Kidney (tissue), 14 donors: ENCODE data around the gene KIF26B. TPM values are rescaled to one million over a fixed set of nuclear protein-coding genes. Genes with fewer than 3 reads are reported as not detected.

ENCODE experiments used
- DNase-seq, 5 donors: peaks; one replicate each; pipeline ENCODE4 v3.0.0-alpha.2; 2013 to 2020
- FAIRE-seq: peaks from 2 replicates; lab custom pipeline; 2012; peaks lifted over from hg19 to GRCh38; lab: Jason Lieb, UNC
- H3K27ac ChIP-seq, 2 donors: one replicate each; pipeline ENCODE4 v1.7.0; 2013; ENCODE audit warnings: low read depth in 2 of 2, low read length in 2 of 2, inconsistent platforms in 1 of 2
- H3K27me3 ChIP-seq: one replicate; pipeline ENCODE4 v1.7.1; 2013; ENCODE audit warnings: low read length, inconsistent platforms; ENCODE audit not compliant: control insufficient read depth, insufficient read depth
- H3K36me3 ChIP-seq, 3 donors: one replicate each; pipeline versions ENCODE4 v1.7.0 to v1.7.1; 2013; ENCODE audit warnings: low read length in 3 of 3, control low read depth in 1 of 3, inconsistent platforms in 1 of 3; ENCODE audit not compliant: insufficient read depth in 3 of 3, control insufficient read depth in 2 of 3
- H3K4me1 ChIP-seq, 3 donors: one replicate each; pipeline versions ENCODE4 v1.7.0 to v1.7.1; 2013; ENCODE audit warnings: low read length in 3 of 3, inconsistent platforms in 1 of 3, low read depth in 1 of 3; ENCODE audit not compliant: control insufficient read depth in 2 of 3, insufficient read depth in 2 of 3
- H3K4me3 ChIP-seq, 3 donors: one replicate each; pipeline versions ENCODE4 v1.7.0 to v1.8.1; 2013; ENCODE audit warnings: low read length in 3 of 3, control low read depth in 1 of 3, inconsistent platforms in 1 of 3
- H3K9ac ChIP-seq, 3 donors: one replicate each; pipeline versions ENCODE4 v1.7.0 to v1.7.1; 2013; ENCODE audit warnings: low read length in 3 of 3, control low read depth in 1 of 3, inconsistent platforms in 1 of 3
- H3K9me3 ChIP-seq, 3 donors: one replicate each; pipeline versions ENCODE4 v1.7.0 to v1.7.1; 2013; ENCODE audit warnings: low read length in 3 of 3, control low read depth in 1 of 3, inconsistent platforms in 1 of 3; ENCODE audit not compliant: control insufficient read depth in 2 of 3, insufficient read depth in 1 of 3
- CTCF ChIP-seq: IDR thresholded peaks from 3 replicates; pipeline ENCODE4 v1.5.1; 2012; ENCODE audit warnings: mild to moderate bottlenecking, moderate library complexity, borderline replicate concordance; ENCODE audit not compliant: insufficient read depth; ENCODE audit errors: extremely low read depth
- intact Hi-C: fragments of 100-400 bp; cut with DNase I; formaldehyde crosslinking; loops from one replicate; pipeline ENCODE4 v1.11.1; 2022
- polyA plus RNA-seq: library from polyadenylated mRNA; stranded (reverse); fragments of 350-450 nt; fragmentation: Illumina TruSeq; extraction: RNeasy Lipid Tissue Mini Kit (QIAGEN cat#74804); gene quantifications from one replicate; pipeline ENCODE4 v1.2.3, GENCODE V29; 2014; ENCODE audit warnings: low read depth, low replicate concordance; ENCODE audit not compliant: insufficient read depth
- total RNA-seq: library from RNA; stranded (reverse); fragmentation: NEBNext Ultra II Directional; extraction: Animal tissue kit (Norgen Biotek cat#: 25700); gene quantifications from one replicate; pipeline ENCODE4 v1.2.1, GENCODE V29; 2021
- donor health status: control.
- donor health status: control.
- donor health status: control.
- donor health status: control.
- donor health status: control.
- donor health status: DM: yes; HTN: yes; CAD: no.
- donor health status: Normal renal cell carcinoma (clear cell type).

The KIF26B gene
- total and polyA plus RNA-seq, 2 donors from 2014 or later: 0.52 to 10.7 TPM

DNA sequence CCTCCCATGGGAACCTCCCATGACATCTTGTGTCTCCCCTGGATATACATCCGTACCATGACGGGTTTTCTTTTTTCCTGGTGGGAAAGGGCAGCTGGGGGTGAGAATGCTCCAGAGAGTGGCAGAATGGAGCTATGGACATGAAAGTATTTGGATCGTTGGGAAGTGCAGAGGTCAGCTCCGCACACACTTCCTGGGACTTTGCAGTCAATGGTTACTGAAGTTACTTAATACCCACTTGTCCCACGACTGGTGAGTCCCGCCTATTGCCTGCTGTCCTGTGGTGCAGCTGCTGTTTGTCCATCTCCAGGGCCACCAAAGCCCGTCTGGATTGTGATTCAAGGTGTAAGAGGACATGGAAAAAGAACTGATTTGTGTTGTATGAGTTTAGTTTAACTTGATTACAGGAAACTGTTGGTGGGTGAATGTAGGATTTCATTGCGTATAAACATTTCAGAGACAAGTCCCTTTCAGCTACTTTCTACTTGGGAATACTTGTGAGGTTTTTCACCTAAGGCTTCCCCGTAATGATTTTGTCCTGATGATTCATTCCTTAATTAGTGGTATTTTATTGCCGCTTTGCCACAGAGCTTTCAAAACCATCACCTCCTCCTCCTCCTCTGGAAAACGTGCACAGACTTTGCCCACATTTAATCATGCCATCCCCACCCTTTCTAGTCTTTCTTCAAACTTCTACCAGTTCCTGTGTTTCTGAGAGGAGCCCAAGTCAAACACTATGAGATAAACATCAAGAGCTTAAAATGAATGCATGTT lies 308.8 kb downstream of the KIF26B start:
- no peak for TF ChIP-seq CTCF
- Histone ChIP-seq H3K9me3 (no peaks in the 10 kb centered on the region), H3K36me3 (no peaks in the 10 kb centered on the region), H3K27ac (no peak overlapping the region), H3K4me1 (no peaks in the 10 kb centered on the region), H3K27me3 (no peaks in the 10 kb centered on the region), H3K9ac (no peak overlapping the region), H3K4me3 (no peak overlapping the region)
- intact Hi-C loops: no loop called here
- FAIRE-seq: no peak
- no peak for DNase-seq

DNA sequence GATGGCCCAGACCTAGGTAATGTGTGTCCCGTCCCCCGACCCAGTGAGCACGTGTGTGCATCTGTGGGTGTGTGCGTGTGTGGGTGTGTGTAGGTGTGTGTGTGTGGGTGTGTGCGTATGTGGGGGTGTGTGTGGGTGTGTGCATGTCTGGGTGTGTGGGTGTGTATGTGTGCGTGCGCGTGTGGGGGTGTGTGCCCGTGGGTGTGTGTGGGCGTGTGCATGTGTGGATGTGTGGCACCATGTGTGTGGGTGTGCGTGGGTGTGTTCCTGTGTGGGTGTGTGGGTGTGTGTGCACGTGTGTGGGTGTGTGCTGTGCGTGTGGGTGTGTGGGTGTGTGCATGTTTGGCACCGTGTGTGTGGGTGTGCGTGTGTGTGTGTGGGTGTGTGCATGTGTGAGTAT lies 309.5 kb downstream of the KIF26B start:
- Histone ChIP-seq H3K27ac (no peak overlapping the region), H3K9ac (no peak overlapping the region), H3K36me3 (no peaks in the 10 kb centered on the region), H3K4me3 (no peak overlapping the region), H3K4me1 (no peaks in the 10 kb centered on the region), H3K27me3 (no peaks in the 10 kb centered on the region), H3K9me3 (no peaks in the 10 kb centered on the region)
- DNase-seq (no peak), FAIRE-seq (no peak)
- no peak for TF ChIP-seq CTCF
- intact Hi-C loops: no loop called here

GRCh38 chr1:245465666-245466065 lies 310.9 kb downstream of the KIF26B start:
- no peak for TF ChIP-seq CTCF
- Histone ChIP-seq H3K4me1 (no peaks in the 10 kb centered on the region), H3K27ac (no peak overlapping the region), H3K27me3 (no peaks in the 10 kb centered on the region), H3K4me3 (no peak overlapping the region), H3K9ac (no peak overlapping the region), H3K36me3 (no peaks in the 10 kb centered on the region), H3K9me3 (no peaks in the 10 kb centered on the region)
- FAIRE-seq: no peak
- intact Hi-C loops: no loop called here
- DNase-seq: peak in 1 of 5 donors; percentile 55

- FAIRE-seq: no peak
- no peak overlapping the region for H3K27ac ChIP-seq
- intact Hi-C loops: no loop called here
Observed at GRCh38 chr1:245466261-245466660, 311.5 kb downstream of the KIF26B start.

More at GRCh38 chr1:245466261-245466660, 311.5 kb downstream of the KIF26B start:
- DNase-seq: peak in 1 of 5 donors; percentile 64
- Histone ChIP-seq H3K4me1 (no peaks in the 10 kb centered on the region), H3K36me3 (no peaks in the 10 kb centered on the region), H3K4me3 (no peak overlapping the region), H3K9me3 (no peaks in the 10 kb centered on the region), H3K27me3 (no peaks in the 10 kb centered on the region), H3K9ac (no peak overlapping the region)
- TF ChIP-seq CTCF: no peak
